MM.1S (cell line): ENCODE measurements around the gene FER.
"Not testable (repeated sequence)": the region's sequence is repeated elsewhere in the genome, so short reads cannot be mapped to it uniquely, and the experiment has no call there.

Experiments
- DNase-seq: peaks from one replicate; pipeline ENCODE4 v3.0.0-alpha.2; 2015
- H2AFZ ChIP-seq: fragments of 300-600 bp; sonication (generic); 2 replicates; pipeline ENCODE4 v1.6.0; 2016; ENCODE audit warnings: antibody characterized with exemption, low read length
- H3F3A ChIP-seq: fragments of 300-600 bp; sonication (generic); 2 replicates; pipeline ENCODE4 v1.6.1; 2016; ENCODE audit warnings: mild to moderate bottlenecking, antibody characterized with exemption, low read length, moderate library complexity, mixed read lengths; ENCODE audit not compliant: insufficient read depth
- H3K27ac ChIP-seq: fragments of 300-600 bp; sonication (generic); 2 replicates; pipeline ENCODE4 v1.5.1; 2016; ENCODE audit warnings: mild to moderate bottlenecking, low read length
- H3K27me3 ChIP-seq: fragments of 300-600 bp; sonication (generic); replicated peaks from 2 replicates; pipeline ENCODE4 v1.6.0; 2016; ENCODE audit warnings: low read length; ENCODE audit not compliant: insufficient read depth
- H3K36me3 ChIP-seq: fragments of 300-600 bp; sonication (generic); replicated peaks from 2 replicates; pipeline ENCODE4 v1.6.1; 2016; ENCODE audit warnings: mild to moderate bottlenecking, low read length, mixed read lengths; ENCODE audit not compliant: insufficient read depth
- H3K4me1 ChIP-seq: fragments of 300-600 bp; sonication (generic); 2 replicates; pipeline ENCODE4 v1.6.1; 2016; ENCODE audit warnings: low read length, mixed read lengths
- H3K4me2 ChIP-seq: fragments of 300-600 bp; sonication (generic); 2 replicates; pipeline ENCODE4 v1.6.0; 2016; ENCODE audit warnings: low read depth, low read length
- H3K4me3 ChIP-seq: fragments of 300-600 bp; sonication (generic); 2 replicates; pipeline ENCODE4 v1.5.1; 2016; ENCODE audit warnings: low read length, mixed read lengths
- H3K79me2 ChIP-seq: fragments of 300-600 bp; sonication (generic); 2 replicates; pipeline ENCODE4 v1.6.1; 2016; ENCODE audit warnings: mixed run types, low read length, mixed read lengths
- H3K9ac ChIP-seq: fragments of 300-600 bp; sonication (generic); 2 replicates; pipeline ENCODE4 v1.6.1; 2016; ENCODE audit warnings: low read length, mixed read lengths
- H3K9me2 ChIP-seq: fragments of 300-600 bp; sonication (generic); replicated peaks from 2 replicates; pipeline ENCODE4 v1.6.1; 2016; ENCODE audit warnings: mild to moderate bottlenecking, low read length, mixed read lengths; ENCODE audit not compliant: insufficient read depth
- H3K9me3 ChIP-seq: fragments of 300-600 bp; sonication (generic); replicated peaks from 2 replicates; pipeline ENCODE4 v1.6.1; 2016; ENCODE audit warnings: mild to moderate bottlenecking, low read length, mixed read lengths; ENCODE audit not compliant: insufficient read depth
- H4K20me1 ChIP-seq: fragments of 300-600 bp; sonication (generic); 2 replicates; pipeline ENCODE4 v1.6.1; 2016; ENCODE audit warnings: mild to moderate bottlenecking, low read length, moderate library complexity, mixed read lengths; ENCODE audit not compliant: insufficient read depth
- CTCF ChIP-seq: fragments of 300-600 bp; sonication (generic); IDR thresholded peaks from 2 replicates; pipeline ENCODE4 v1.5.1; 2016; ENCODE audit warnings: antibody characterized with exemption, low read length, mixed read lengths
- EZH2 ChIP-seq: fragments of 300-600 bp; sonication (generic); optimal IDR thresholded peaks from 2 replicates; pipeline ENCODE3; 2017; ENCODE audit warnings: low read depth, mild to moderate bottlenecking, antibody characterized with exemption, low read length, mixed read lengths
- EZH2phosphoT487 ChIP-seq: fragments of 300-600 bp; sonication (generic); IDR thresholded peaks from 2 replicates; pipeline ENCODE4 v1.6.1; 2018; ENCODE audit warnings: antibody characterized with exemption, low read length

The FER gene

GRCh38 chr5:108836492-108836891 lies 88.8 kb downstream of the FER start:
- Histone ChIP-seq H3K4me2 (no peak overlapping the region), H3K36me3 (no peaks in the 10 kb centered on the region), H2AFZ (no peak overlapping the region), H3K9me2 (no peaks in the 10 kb centered on the region), H3K4me3 (no peak overlapping the region), H4K20me1 (no peaks in the 10 kb centered on the region), H3K79me2 (no peaks in the 10 kb centered on the region), H3K27ac (no peak overlapping the region), H3K4me1 (no peaks in the 10 kb centered on the region), H3F3A (no peaks in the 10 kb centered on the region), H3K27me3 (no peaks in the 10 kb centered on the region), H3K9ac (no peak overlapping the region), H3K9me3 (no peaks in the 10 kb centered on the region)
- DNase-seq: no peak
- TF ChIP-seq EZH2phosphoT487 (no peak), CTCF (no peak), EZH2 (no peak)

GRCh38 chr5:108842260-108842941 lies 94.7 kb downstream of the FER start:
- not testable (repeated sequence) for H2AFZ ChIP-seq, H4K20me1 ChIP-seq, H3K9me2 ChIP-seq, H3K4me2 ChIP-seq, H3K9ac ChIP-seq, H3K4me1 ChIP-seq, H3F3A ChIP-seq, H3K79me2 ChIP-seq, H3K4me3 ChIP-seq, DNase-seq, H3K27ac ChIP-seq, H3K27me3 ChIP-seq, H3K9me3 ChIP-seq, H3K36me3 ChIP-seq

GRCh38 chr5:108851129-108851528 lies 103.4 kb downstream of the FER start:
- not testable (repeated sequence) for H3F3A ChIP-seq, H3K4me2 ChIP-seq

GRCh38 chr5:108857905-108858304 lies 110.2 kb downstream of the FER start:
- H3K36me3 ChIP-seq: no peaks in the 10 kb centered on the region

More at GRCh38 chr5:108851129-108851528, 103.4 kb downstream of the FER start:
- not testable (repeated sequence) for H4K20me1 ChIP-seq, H3K9me2 ChIP-seq, H3K9me3 ChIP-seq, H3K36me3 ChIP-seq, H3K4me3 ChIP-seq, H3K9ac ChIP-seq, H3K4me1 ChIP-seq, H3K27me3 ChIP-seq, H2AFZ ChIP-seq, H3K27ac ChIP-seq, H3K79me2 ChIP-seq, DNase-seq

More at GRCh38 chr5:108857905-108858304, 110.2 kb downstream of the FER start:
- peak; percentile 16 for DNase-seq
- TF ChIP-seq EZH2: no peak
- TF ChIP-seq EZH2phosphoT487: no peak
- no peak for TF ChIP-seq CTCF
- H3K79me2 ChIP-seq: no peaks in the 10 kb centered on the region
- peak overlapping the region; percentile 51 for H3K4me3 ChIP-seq
- H3F3A ChIP-seq: peaks cover 9% of the 10 kb centered on the region; the same call in 1 of the 2 replicates
- H3K4me2 ChIP-seq: peak overlapping the region; percentile 67
- H3K9ac ChIP-seq: peak overlapping the region; percentile 29; the same call in 1 of the 2 replicates
- no peaks in the 10 kb centered on the region for H3K9me3 ChIP-seq
- H3K9me2 ChIP-seq: no peaks in the 10 kb centered on the region
- H2AFZ ChIP-seq: peak overlapping the region; percentile 9
- H3K27ac ChIP-seq: peak overlapping the region; percentile 66; the same call in 1 of the 2 replicates
- no peaks in the 10 kb centered on the region for H4K20me1 ChIP-seq
- no peaks in the 10 kb centered on the region for H3K27me3 ChIP-seq
- H3K4me1 ChIP-seq: peaks cover 6% of the 10 kb centered on the region
